Measurements from ENCODE around the gene SNX8.

Gene SNX8

DNA sequence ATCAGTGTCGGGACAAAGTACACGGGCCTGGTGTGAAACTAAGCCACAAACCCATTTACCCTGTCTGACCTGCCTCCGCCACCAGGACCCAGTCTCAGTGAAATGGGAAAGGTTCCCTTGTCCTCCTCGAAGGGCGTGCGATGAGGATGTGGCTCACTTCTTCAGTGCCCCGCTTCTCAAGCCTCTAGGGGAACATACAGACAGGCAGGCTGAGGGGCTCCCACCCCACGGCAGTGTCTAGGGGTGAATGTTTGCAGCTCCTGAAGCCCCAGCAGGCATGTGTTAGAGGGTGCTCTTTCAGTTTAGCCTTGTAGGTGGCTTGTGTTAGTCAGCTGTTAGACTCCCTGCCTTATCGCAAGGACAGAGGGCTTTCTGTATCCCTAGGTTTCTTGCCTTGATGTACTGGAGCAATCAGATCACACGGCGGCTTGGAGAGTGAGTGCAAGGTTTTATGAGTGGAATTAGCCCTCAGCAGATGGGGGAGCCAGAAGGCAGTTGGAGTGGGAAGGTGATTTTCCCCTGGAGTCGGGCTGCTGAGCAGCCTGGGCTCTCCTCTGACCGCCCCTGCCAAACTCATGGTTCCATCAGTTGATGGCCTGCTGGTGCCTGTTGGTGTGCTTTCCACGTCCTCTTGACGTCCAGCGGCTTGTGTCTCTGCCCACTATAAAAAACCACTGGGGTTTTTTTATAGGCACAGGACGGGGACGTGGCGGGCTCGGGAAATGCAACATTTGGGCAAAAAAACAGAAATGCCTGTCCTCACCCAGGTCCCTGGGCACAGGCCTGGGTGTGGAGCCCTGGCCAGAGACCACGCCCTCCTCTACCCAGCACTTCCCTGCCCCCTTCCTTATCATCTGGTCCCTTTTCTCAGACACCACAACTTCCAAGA lies 71.5 kb downstream of the SNX8 start:
- DNase-seq = peak; percentile 18

- peak; percentile 59 for DNase-seq
Observed at GRCh38 chr7:2241580-2242540, 72.4 kb downstream of the SNX8 start, which contains the start of the genes MRM2 and NUDT1. TSS of gene MRM2 (minus strand) at chr7:2242205. CDS start at chr7:2242169, 36 bp downstream. TSS of gene NUDT1 (plus strand) at chr7:2242226. CDS start at chr7:2244575, 2,349 bp downstream.

- DNase-seq = no peak
Observed at GRCh38 chr7:2239242-2239641, 75.0 kb downstream of the SNX8 start.

GRCh38 chr7:2237109-2237602 lies 77.1 kb downstream of the SNX8 start:
- DNase-seq = no peak

DNA sequence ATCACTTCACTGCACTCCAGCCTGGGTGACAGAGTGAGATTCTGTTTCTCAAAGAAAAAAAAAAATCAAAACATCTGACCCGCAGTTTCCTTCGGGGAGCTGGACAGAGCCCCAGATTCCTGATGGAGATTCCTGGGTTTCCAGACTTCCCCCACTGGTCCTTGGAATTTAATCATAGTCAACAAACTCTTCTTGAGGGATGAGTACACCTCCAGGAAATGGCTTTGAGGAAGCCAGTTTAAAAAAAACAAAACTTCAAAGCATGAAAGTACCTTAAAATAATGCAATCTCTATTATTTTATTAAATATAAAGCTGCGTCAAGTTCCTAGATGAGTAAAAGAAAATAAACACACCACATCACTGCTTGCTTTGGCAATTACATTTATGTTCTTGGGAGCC lies 80.3 kb downstream of the SNX8 start:
- DNase-seq = no peak

DNA sequence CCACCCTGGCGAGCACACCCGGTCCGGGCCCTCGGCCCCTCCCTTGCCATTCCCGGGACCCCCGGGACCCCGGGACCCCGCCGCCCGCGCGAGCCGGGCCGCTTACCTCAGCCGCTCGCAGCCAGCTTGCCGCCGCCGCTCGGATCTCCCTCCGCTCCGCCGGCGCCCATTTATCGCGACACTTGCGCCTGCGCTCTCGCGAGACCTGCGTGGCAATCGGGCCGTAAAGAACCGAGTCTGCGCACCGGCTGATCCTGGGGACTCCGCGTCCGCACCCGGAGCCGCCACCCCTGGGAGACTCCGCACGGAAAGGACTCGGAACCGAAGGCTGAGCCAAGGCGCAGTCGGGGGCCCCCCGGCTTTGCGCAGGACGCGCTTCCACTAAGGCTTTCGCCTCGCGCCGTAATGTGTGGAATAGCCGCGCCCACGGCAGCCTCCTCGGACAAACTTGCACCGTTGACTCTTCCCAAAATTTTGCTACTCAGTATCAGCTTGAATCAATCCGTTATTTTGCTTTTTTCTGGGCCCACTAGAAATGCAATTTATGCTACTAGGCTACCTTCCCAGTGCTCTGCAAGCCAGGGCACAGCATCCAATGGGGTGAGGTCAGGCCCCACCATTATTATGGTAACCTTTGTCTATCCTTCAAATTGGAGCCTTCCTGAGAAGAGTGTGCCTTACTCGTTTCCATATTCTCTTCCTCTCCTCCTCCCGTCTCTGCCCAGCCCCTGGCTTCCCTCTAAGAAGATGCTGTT lies 81.3 kb downstream of the SNX8 start, which contains the start of gene MAD1L1:
MAD1L1 (minus strand) TSS at position 180 of the 755 bp plus-strand sequence. CDS start 2,812 bp downstream, outside the sequence.
- DNase-seq = peak; percentile 48

GRCh38 chr7:2231992-2232765 lies 82.1 kb downstream of the SNX8 start:
- DNase-seq = peak; percentile 2

GRCh38 chr7:2230882-2231281 lies 83.4 kb downstream of the SNX8 start:
- no peak for DNase-seq

GRCh38 chr7:2230226-2230625 lies 84.0 kb downstream of the SNX8 start:
- no peak for DNase-seq

GRCh38 chr7:2229467-2229866 lies 84.8 kb downstream of the SNX8 start:
- DNase-seq = no peak

DNA sequence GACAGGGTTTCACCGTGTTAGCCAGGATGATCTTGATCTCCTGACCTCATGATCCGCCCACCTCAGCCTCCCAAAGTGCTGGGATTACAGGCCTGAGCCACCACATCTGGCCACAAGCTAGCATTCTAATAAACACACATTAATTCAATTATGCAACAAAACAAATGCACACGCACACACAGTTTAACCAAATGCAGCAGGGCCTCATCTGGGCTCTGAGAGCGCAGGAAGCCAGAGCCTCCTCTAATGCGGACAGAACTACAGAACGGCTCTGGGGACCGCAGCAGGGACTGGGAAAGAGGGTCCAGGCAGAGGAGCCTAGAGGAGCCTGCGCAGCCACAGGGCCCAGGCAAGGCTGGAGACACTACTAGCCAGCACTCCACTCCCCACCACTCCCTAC lies 85.3 kb downstream of the SNX8 start:
- DNase-seq = no peak

- no peak for DNase-seq
Observed at GRCh38 chr7:2227699-2228098, 86.5 kb downstream of the SNX8 start.

DNA sequence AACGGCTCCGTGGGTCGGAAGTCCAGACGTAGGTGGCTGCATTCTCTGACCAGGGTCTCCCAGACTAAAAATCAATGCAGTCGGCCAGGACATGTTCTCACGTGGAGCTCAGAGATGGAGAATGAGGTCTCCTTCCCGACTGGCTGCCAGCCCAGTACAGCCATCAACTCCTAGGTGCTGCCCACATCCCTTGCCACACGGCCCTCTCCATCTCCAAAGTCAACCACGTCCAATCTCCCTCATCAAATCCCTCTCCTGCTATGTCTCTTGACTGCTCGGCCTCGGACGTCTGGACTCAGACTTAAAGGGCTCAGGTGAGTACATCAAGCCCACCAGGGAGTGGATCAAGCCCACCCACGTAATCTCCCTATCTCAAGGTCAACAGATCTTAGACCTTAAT lies 88.4 kb downstream of the SNX8 start:
- no peak for DNase-seq

GRCh38 chr7:2225336-2225735 lies 88.9 kb downstream of the SNX8 start:
- no peak for DNase-seq

GRCh38 chr7:2224934-2225333 lies 89.3 kb downstream of the SNX8 start:
- no peak for DNase-seq

- DNase-seq = no peak
Observed at GRCh38 chr7:2224491-2224928, 89.7 kb downstream of the SNX8 start.

GRCh38 chr7:2223321-2223720 lies 90.9 kb downstream of the SNX8 start:
- no peak for DNase-seq

- DNase-seq = no peak
Observed at GRCh38 chr7:2222516-2222915, 91.7 kb downstream of the SNX8 start.

DNA sequence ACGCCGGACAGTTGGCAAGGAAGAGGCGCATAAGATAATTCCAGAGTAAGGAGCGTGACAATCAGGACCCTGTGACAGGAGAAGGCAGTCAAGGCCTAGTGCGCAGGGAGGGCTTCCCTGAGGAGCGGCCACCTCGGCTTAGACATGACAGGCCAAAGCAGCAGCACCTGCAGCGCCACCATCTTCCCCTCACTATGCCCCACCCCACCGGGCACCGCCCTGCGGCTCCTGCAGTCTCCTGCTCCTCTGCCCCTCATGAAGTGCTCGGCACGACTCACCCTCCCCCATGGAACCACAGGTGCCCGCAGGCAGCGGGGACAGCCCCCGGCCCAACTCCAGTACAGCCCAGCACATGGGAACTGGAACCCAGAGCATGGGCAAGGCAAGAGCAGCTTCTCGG lies 93.3 kb downstream of the SNX8 start:
- no peak for DNase-seq

DNA sequence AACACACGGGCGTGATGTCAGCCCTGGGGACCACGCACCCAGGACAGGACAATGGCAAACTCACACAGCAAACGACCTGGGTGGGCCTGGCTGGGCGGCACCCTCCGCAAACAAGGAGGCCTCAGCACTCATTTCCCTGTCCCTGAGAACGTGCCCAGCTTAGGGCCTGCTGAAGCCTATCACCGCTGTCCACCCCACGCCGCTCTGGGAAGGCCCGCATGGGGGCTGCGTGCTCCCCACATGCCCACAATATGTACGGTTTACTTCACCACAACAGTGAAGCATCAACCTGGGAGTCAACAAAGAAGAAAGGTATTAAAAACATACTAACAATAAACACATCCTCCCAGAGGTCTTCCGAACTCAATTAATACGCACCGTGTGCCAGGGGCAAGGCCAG lies 93.7 kb downstream of the SNX8 start:
- no peak for DNase-seq

DNA sequence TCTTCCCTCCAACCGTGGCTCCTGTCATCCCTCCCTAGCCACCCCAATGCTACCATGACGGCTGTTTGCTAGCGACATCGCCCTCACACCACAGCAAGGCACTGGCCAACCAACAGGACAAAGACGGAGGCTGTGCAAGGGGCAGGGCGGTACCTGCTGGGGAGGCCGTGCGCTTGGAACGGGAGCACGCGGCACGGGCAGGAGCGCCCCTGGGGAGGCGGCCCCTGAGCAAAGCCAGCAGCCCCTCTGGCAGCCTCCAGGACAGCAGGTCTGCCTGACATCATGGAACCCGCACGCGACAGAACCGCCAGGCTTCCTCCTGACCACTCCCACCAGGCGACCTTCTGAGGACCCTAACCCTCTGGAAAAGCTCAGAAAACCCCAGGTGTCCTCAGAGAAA lies 94.2 kb downstream of the SNX8 start:
- no peak for DNase-seq

DNA sequence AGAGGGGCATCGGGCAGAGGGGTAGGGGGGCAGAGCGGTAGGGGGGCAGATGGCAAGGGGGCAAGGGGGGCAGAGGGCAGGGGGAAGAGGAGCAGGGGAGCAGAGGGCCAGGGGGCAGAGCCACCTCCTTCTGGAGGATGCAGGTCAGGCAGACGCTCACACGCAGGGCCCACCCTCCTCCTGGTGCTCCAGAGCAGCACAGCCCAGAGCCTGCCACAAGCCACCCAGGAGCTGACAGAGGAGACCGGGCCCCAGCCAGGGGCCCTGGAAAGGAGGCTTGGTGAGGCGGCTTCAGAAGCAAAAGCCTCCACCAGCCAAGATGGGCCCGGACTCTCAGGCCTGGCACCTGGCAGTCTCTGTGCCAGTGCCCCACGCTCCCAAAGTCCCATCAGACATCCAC lies 94.6 kb downstream of the SNX8 start:
- DNase-seq = no peak
